ENCODE measurements around the gene FHL3. TPM values are rescaled to one million over a fixed set of nuclear protein-coding genes. Genes with fewer than 3 reads are reported as not detected.

FHL3 gene, protein sequence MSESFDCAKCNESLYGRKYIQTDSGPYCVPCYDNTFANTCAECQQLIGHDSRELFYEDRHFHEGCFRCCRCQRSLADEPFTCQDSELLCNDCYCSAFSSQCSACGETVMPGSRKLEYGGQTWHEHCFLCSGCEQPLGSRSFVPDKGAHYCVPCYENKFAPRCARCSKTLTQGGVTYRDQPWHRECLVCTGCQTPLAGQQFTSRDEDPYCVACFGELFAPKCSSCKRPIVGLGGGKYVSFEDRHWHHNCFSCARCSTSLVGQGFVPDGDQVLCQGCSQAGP
- polyA plus RNA-seq (2013, experiment 1 of 2; ENCODE audit: insufficient read length), result 109 TPM
- polyA plus RNA-seq (2013, experiment 2 of 2; ENCODE audit: insufficient read length), result 124 TPM

DNA sequence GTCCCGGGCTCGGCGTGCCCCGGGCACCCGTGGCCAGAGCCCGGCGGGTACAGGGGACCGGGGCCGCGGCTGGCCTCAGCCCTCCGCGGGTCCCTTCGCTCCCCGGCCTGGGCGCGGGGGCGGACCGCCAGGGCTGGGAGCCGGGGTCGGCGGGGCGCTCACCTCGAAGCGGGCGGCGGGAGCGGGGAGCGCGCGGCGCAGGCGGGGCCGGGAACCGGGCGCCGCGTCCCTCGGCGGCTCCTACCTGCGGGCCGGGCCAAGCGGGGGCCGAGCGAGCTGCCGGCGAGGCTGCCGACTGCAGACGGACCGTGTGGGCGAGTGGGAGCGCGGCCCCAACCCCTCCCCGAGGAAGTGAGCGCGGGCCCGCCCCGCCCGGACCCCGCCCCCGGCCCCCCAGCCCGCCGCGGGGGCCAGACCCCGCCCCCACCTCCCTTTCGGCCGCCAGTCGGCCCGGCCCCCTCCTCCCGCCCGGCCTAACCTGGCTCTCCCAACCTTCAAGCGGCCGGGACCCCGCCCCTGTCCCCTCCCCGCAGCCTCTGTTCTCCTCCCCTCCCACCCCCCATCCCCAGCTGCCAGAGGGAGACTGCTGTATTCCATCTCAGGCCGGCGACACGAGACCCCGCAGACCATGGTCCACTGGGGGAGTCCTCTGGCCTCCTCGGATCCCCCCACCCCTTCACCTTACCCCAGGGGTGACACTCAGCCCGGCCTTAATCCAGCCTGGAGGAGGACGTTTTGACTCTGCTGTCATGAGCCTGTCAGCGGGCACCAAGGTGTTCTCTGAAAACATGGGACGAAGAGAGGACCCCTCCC, at the start of gene FHL3:
FHL3 (minus strand) TSS at position 320 of the 813 bp plus-strand sequence. CDS start 6,102 bp downstream, outside the sequence.
- peak; percentile 67 for DNase-seq

DNA sequence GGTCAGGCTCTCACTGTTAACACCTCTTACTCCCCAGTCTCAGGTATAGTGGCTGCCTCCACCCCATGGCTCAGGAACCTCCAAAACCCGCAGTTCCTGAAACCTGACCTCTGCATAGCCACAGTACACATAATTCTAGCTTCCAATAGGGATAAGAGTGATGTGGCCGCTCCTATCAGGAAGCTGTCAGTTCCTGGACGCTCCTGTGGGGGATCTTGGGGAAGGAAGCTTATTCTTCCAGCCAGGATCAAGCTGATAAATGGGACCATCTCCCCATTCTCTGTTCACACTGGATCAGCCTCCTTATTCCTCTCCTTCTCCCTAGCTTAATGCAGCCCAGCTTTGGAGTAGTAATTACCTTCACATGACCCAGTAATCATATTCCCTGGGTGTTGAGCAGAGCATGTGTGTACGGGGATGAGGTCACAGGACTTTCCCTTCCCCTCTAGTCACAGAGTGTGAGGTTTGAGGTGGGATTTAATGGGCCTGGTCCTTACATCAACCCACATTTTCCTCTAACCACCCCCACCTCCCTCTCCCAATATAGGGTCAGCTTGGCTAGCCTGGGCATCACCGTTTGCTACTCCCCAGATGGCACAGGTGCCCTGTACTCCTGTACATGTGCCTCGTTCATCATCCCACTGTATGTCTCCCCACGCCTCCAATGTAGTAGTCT, 48.2 kb upstream of the FHL3 start:
- DNase-seq, result no peak

DNA sequence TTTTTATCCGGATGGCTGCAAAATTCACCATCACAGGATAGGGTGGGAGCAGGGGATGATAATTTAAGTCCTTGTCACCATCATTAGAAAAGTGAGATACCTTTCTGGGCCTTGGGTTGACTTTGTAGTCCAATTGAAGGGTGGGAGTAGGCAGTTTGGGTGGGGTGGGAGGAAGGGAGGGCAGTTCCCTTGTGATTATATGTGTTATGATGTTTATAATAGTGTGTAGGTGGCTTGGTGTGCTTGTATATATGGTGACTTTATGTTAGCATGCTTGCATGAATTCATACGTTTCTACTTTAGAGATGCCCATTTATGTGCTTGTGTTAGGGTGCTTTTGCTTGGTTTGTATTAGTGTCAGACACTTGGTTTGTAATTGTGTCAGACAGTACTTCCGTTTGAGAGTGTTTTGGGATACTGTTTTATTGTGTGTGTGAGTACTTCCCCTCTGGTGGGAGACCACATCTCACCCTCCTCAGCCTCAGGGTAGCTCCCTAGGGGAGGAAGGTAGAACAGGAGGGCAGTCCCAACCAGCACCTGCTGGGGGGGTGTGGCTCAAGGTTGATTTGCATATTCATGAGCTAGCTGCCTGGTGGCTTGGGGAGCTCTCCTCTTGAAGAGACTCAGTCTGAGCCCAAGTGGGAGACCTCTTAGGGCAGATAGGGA, 47.6 kb upstream of the FHL3 start:
- no peak for DNase-seq

DNA sequence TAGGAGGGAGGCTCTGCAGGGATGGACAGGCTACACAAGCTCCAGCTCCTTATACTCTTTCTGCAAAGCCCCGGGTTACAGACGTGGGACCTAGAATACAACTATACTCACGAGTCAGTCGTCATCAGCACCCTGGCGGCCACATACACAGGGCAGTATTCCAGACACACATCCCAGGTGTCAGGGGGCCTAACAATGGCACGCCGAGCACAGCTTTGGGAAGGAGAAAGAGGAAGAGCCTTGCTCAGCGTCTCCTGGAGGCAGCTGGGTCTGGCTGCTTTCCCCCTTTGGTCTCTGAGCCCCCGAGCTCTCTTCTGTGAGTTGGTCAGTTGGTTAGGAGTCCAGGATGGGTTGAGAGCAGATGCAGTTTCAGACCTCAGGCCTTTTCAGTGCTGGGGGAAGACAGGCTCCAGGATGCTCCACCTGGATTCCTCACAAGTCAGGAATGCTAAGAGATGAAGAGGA, 45.8 kb upstream of the FHL3 start:
- no peak for DNase-seq

DNA sequence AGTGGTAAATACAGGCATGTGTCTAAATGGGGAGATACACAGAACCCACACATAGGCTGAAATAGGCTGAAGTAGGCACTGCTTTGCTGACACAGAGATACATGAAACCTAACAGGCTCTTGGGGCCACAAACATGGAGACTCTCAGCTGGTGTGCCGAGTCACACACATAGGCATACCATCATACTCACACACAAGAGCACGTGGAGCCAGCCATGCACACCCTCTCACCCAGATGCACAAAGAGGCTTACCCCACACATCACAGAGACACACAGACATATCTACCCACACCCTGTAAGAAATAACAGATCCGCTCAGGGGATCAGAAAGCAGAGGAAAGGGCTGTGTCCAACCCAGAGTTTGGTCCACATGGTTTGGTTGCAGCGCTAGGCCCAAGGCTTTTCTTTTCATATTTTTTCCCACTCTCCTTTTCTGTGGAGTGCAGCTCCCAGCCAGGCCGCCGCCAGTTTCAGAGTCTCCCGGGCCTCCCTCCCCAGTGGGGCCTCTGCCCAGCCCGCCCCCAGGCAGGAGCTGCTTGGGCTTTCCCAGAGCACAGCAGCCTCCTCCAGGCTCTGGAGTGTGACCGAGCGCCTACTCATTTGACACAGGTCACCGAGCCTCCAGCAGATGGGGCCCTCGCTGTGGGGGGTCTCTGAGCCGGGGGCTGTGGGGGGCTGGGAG, 45.2 kb upstream of the FHL3 start:
- DNase-seq, result no peak

DNA sequence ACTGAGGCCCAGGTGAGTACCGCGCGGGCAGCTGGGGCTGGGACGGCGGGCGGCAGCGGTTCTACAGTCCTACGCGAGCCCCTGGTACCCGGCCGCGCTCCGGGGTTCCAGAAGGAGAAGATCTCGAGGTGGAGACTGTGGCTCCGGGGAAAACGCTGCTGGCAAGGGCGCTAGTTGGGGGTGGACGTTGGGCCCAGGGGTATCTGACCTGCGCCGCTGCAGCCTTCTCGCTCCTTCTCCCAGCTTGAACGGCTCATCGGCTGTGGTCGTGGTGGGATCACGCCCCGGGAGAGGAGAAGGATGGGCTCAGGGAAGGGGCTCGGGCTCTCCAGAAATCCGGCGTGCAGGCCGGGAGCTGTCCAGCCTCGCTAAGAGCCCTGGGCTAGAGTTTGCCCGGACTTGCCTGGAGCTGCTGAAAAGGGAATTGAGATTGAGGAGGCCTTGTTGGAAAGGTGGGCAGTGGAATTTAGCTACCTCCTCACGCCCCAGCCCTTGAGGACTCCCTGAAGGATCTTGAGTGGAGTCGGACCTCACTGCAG, 42.4 kb upstream of the FHL3 start:
- DNase-seq, result peak; percentile 27

DNA sequence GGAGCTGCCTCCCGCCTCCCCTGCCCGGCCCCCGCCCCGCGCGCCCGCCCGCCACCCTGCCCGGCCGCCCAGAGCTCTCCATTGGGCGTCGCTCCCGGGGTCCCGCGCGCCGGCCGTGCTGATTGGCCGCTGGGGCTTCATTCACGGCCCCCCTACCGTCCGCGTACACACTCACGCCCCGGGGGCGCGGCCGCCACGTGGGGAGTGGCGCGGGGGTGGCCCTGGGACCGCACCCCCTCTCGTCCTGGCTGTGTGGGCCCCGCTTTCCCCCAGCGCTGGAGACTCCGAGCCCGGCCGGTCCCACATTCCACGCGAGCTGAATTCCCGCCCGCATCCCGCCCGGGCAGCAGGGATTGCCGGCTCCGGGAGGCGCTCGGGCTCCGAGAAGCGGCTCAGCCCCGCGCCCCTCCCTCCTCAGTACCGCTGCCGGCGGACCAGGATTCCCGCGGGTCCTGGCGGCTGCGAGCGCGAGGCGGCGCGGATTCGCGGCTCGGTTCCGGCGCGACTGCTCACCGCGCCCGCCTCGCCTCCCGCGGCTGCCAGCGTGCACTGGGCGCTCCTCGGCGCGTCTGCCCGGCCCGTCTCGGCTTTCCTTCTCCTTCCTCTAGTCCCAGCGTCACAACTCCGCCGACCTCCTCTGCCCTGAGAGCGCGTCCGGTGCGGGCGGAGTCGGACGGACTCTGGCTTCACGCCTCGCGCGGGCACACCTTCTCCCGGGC, 41.7 kb upstream of the FHL3 start:
- DNase-seq, result peak; percentile 86

DNA sequence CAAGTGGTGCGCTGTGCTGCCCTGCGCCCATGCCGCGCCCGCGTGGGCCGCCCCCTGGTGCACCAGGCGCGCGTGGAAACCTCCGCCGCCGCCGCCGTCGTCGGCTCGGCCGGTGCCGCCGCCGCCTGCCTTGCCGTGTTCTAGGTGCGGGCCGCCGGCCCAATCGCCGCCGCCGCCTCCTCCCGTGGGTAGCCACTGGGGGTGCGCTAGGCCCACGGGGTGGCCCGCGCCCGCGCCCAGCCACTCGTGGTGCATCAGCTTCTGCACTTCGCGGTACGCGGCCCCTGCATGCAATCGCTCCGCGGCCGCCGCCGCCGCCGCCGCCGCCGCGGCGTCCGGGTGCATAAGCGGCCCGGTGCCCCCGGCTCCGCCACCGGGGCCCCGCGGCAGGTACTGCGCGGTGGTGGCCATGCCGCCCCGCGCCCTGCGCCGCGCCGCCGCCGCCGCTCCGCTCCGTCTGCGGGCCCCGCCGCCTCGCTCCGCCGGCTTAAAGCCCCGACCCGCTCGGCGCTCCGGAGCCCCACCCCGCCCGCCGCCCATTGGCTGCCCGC, 41.1 kb upstream of the FHL3 start, which contains the start of gene POU3F1:
POU3F1 (minus strand) TSS at position 461 of the 551 bp plus-strand sequence; CDS start at position 411, 50 bp downstream.
- no peak for DNase-seq

DNA sequence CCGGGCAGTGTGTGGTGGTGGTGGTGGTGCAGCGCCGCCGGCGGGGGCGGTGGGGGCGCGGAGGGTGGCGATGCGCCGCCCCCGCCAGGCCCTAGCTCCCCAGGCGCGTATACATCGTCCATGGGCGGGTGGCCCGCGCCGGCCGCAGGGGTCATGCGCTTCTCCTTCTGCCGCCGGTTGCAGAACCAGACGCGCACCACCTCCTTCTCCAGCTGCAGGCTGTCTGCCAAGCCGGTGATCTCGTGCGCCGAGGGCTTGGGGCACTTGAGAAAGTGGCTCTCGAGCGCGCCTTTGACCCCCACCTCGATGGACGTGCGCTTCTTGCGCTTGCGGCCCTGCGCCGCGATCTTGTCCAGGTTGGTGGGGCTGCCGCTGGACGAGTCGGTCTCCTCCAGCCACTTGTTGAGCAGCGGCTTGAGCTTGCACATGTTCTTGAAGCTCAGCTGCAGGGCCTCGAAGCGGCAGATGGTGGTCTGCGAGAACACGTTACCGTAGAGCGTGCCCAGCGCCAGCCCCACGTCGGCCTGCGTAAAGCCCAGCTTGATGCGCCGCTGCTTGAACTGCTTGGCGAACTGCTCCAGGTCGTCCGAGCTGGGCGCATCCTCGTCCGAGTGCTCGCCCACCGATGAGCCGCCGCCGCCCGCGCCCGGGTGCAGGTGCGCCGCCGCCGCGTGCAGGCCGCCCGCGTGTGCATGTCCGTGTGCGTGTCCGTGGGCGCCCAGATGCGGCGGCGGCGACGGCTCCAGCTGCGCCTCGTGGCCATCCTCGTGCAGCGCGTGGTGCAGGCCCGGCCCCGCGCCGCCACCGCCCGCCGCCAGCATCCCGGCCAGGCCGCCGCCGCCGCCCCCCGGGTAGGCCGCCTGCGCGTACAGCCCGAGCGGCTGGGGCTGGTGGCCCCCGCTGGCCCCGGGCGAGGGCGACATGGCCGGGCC, 40.4 kb upstream of the FHL3 start:
- DNase-seq, result no peak

DNA sequence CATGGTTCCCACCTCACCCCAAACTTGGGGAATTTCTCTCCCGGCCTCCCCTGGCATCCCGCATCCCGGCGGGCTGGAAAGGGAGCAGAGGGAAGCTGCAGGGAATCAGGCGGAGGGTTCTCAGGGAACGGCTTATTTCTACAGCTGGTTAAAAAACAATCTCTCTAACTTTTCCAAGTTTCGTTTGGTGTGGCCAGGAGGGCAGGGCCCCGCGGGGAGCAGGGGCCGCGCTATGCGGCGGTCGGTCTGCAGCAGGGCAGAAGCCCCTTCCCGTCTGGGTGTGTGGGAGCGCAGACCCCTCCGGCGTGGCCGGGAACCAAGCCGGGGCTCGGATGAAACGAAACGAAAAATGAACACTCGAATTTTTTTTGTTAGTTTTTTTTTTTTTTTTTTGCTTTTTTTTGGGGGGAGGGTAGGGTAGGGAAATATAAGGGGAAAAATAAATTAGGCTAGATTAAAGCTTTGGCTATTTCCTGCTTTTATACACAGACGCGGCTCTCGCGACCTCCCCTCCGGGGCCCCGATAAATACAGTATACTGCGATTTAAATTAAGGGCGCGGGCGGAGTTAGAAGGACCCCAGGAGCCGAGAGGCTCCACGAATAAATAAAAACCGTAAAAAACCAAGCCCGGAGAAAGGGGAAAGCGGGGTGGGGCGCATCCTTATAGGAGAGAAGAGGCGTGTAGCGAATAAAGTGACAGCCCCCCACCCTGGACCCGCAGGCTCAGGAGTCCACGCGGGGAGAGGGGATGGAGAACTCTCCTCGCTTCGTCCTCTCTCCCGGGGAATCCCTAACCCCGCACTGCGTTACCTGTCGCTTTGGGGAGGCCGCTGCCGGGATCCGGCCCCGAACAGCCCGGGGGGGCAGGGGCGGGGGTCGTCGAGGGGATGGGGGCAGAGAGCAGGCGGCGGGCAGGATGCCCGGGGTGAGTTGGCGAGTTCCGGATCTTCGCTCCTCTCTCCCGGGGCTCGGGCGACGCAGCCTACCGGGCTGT, 39.2 kb upstream of the FHL3 start:
- no peak for DNase-seq

DNA sequence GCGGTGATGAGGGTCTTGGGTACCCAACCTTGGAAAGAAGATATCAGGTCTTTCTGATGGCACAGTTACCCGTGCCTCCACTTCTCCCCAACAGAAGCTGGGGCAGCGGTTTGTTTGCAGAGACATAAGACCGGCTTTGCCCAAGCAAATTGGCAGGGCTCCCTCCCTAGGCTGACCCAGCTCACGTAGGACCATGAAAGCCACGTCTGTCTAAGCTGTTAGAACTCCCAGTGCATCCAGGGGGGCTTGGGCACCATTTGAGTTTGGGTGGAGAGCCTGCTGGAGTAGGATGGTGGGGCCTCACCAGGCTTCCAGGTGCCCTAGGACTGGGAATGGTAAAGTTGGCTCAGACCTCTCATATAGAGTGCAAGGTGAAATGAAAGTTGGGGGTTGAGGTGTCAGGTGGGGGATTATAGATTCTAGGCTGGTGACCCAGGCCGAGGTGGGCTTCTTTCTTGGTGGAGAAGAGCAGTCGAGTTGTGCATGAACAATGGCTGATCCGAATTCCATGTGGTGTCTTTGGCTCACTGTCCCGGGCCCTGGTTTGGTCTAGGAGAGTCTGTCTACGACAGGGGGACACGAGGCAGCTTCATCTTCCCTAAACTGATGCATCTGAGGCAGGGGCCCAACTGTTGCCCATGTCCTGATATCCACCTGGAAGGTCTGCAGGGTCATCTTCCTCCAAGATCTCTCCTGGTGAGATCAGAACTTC, 37.9 kb upstream of the FHL3 start:
- no peak for DNase-seq

DNA sequence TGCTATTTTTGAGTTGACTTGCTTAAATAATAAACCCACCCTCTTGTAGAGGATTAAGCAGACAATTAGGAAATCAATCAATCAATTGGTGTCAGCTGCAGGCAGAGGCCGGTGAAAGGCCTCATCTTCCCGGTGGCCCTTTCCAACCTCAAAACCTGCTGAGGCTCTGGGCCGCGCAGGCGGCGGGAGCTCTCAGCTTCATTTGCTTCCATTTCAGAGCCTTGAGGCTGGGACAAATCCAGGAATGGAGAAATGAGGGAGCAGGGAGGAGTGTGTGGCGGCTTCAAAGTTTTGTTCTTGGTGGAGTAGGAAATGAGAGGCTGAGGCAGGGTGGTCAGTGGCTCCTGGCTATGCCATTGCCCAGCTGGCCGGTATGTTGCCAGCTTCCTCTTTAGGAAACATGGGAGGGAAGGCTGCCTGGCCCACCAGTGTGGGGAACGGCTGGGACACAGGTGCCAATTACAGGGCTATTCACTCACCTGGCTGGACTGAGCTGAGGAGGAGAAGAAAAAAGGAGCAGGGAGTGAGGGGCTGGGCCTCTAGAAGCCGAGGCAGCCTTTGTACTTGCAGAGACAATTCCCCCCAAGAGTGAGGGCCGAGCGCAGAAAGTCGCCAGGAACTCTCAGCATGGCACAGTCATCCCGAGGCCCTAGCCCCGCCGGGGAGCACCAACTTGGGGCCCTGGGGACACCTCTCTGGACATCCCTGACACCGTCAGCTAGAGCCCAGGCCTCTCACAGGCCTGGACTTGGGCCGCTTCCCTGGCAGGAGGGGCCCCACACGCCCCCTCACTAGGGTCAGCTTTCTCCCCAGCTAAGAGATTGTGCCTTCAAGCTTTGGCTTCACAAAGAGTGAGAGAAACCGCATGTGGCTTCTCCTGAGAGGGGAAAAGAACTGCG, 36.9 kb upstream of the FHL3 start:
- no peak for DNase-seq

DNA sequence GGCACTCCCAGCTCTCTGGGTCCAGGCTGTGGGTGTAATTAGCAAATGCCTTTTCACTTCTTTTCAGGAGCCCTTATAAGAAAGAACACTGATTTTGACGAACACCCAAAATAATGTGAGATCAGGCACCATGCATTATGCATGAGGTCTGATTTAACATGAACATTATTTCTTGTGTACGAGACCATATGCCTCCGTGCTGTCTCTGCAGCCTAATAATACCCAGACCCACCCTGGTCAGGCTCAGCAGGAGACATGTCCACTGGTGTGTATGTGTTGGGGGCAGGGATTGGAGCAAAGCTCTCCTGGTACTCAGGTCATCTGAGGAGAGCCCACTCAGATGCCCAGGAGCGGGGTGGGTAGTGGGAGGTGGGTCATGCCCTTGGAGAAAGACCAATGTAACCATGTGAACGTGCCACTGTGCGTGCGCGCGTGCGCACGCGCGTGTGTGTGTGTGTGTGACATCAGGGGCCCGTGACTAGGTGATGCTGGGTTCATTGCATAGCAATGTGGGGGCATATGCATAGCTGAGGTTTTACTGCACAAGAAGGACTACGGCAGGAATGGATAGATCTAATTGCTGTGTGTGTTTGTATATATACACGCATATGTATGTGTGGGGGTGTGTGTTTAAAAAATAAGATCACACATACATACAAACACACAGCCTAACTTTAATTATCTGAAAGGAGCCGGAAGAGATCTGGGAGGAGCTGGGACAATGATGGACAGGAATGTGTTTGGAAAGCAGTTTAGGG, 34.2 kb upstream of the FHL3 start:
- no peak for DNase-seq

DNA sequence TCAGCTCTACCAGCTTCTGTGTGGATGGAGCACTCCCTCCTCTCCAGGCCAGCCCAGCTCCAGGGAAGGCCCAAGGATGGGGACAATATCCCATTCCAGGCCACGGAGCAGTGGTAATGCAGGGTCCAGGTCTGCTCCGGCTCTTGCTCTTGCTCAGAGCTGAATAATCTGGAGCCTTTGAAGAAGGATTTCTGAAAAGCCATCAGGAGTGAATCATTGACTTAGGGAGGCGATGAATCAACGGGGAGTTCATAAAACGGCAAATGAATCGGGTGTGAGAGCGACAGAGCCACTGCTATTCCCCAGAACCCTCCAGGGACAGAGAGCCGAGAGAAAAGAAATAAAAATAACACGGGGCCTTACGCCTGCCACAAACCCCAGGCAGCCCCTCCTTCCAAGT, 33.5 kb upstream of the FHL3 start:
- DNase-seq, result peak; percentile 82

DNA sequence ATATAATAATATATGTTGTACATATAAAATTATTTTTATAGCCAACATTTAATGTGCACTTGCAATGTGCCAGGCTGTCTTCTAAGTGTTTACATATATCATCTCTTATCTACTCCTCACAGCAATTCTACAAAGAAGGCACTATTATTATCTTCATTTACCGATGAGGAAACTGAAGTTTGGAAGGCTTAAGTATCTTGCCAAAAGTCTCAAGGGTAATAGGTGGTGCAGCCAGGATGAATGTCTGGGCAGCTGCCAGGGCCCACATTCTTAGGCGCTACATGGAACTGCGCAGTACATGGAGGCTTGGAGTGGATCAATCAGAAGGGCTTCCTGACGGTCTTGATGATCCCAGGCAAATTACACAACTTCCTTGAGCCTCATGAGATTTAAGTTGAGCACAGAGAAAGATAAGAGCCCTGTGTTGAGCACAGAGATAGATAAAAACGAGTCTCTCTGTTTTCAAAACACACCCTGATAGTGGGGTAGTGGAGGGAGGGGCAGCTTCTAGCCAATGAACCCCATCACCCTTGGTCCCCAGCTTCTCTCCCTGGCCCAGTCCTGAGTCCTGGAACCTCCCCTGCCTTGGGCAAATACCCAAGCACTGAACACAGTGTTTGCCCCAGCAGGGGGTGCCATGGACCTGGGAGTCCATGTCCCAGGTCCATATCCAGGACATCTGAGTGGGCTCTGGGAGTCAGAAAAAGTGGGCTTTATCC, 32.1 kb upstream of the FHL3 start:
- DNase-seq, result no peak
